ENCODE measurements around the gene EMCN. TPM values are rescaled to one million over a fixed set of nuclear protein-coding genes. Genes with fewer than 3 reads are reported as not detected.

The EMCN gene
- total RNA-seq, 1 experiment from 2014 or later, result not detected

GRCh38 chr4:100511896-100512295 is 5.9 kb downstream of the EMCN start:
- ATAC-seq, result no peak
- ChIA-PET CTCF (no interaction called here), POLR2A (no interaction called here)
- Histone ChIP-seq H3K36me3 (ENCODE audit: control insufficient read depth, insufficient read depth, low read length) (no peaks in the 10 kb centered on the region), H3K27me3 (ENCODE audit: control insufficient read depth, insufficient read depth, low read length) (no peaks in the 10 kb centered on the region), H3K4me3 (ENCODE audit: low read depth in 2 of 2, low read length in 2 of 2) (no peak overlapping the region), H3K9me3 (ENCODE audit: control insufficient read depth, insufficient read depth, low read depth, low read length) (no peaks in the 10 kb centered on the region), H3K27ac (ENCODE audit: low read length) (no peak overlapping the region), H3K4me1 (ENCODE audit: control insufficient read depth, insufficient read depth, low read length) (no peaks in the 10 kb centered on the region)
- BruUV-seq (replicated peaks), result no TSS peak
- TF ChIP-seq TCF7L2 (IDR thresholded peaks at IDR 0.05; ENCODE audit: low read depth, low read length), result no peak
- no peak for TF ChIP-seq POLR2AphosphoS5 (IDR thresholded peaks at IDR 0.05; ENCODE audit: low read depth, low read length)
- TF ChIP-seq SIN3A (IDR thresholded peaks at IDR 0.05; ENCODE audit: borderline replicate concordance, insufficient read depth, low read depth, low read length), result no peak
- no peak for TF ChIP-seq REST (IDR thresholded peaks at IDR 0.05; ENCODE audit: insufficient read depth in 1 of 2, low read depth in 2 of 2, low read length in 1 of 2)
- no peak for TF ChIP-seq CTCF (IDR thresholded peaks at IDR 0.05)
- in situ Hi-C loops (cut with HindIII; ENCODE audit: low pct_unique_long_range_greater_than_20kb, low sequenced_read_pairs) (no loop called here), intact Hi-C loops (cut with micrococcal nuclease; ENCODE audit: unreplicated experiment) (no loop called here)
- no peak for DNase-seq (ENCODE audit: low read depth, low spot score)

GRCh38 chr4:100510551-100510950 is 7.3 kb downstream of the EMCN start:
- Histone ChIP-seq H3K27ac (ENCODE audit: low read length) (no peak overlapping the region), H3K27me3 (ENCODE audit: control insufficient read depth, insufficient read depth, low read length) (no peaks in the 10 kb centered on the region), H3K4me3 (ENCODE audit: low read depth in 2 of 2, low read length in 2 of 2) (no peak overlapping the region), H3K9me3 (ENCODE audit: control insufficient read depth, insufficient read depth, low read depth, low read length) (no peaks in the 10 kb centered on the region), H3K4me1 (ENCODE audit: control insufficient read depth, insufficient read depth, low read length) (no peaks in the 10 kb centered on the region), H3K36me3 (ENCODE audit: control insufficient read depth, insufficient read depth, low read length) (no peaks in the 10 kb centered on the region)
- TF ChIP-seq CTCF (IDR thresholded peaks at IDR 0.05) (no peak), TCF7L2 (IDR thresholded peaks at IDR 0.05; ENCODE audit: low read depth, low read length) (no peak), REST (IDR thresholded peaks at IDR 0.05; ENCODE audit: insufficient read depth in 1 of 2, low read depth in 2 of 2, low read length in 1 of 2) (no peak), POLR2AphosphoS5 (IDR thresholded peaks at IDR 0.05; ENCODE audit: low read depth, low read length) (no peak), SIN3A (IDR thresholded peaks at IDR 0.05; ENCODE audit: borderline replicate concordance, insufficient read depth, low read depth, low read length) (no peak)
- intact Hi-C loops (cut with micrococcal nuclease; ENCODE audit: unreplicated experiment), result no loop called here
- CTCF ChIA-PET, result no interaction called here
- BruUV-seq (replicated peaks), result no TSS peak
- POLR2A ChIA-PET, result no interaction called here
- ATAC-seq (no peak), DNase-seq (ENCODE audit: low read depth, low spot score) (no peak)
- in situ Hi-C loops (cut with HindIII; ENCODE audit: low pct_unique_long_range_greater_than_20kb, low sequenced_read_pairs), result no loop called here

Measured in Panc1 (cell line).